ENCODE measurements around the gene BPIFB1.

The BPIFB1 gene

GRCh38 chr20:33281550-33282146, 1.4 kb upstream of the BPIFB1 start:
- Histone ChIP-seq H3K4me3 (ENCODE audit: low read length) (no peak overlapping the region), H3K79me2 (ENCODE audit: low read length) (no peaks in the 10 kb centered on the region), H3K27me3 (ENCODE audit: low read depth, low read length) (peaks cover 41% of the 10 kb centered on the region), H3K27ac (ENCODE audit: low read length) (no peak overlapping the region), H3K4me2 (ENCODE audit: low read length) (no peak overlapping the region), H3K4me1 (ENCODE audit: low read length) (no peaks in the 10 kb centered on the region), H3K9me3 (ENCODE audit: insufficient read depth, low read length) (no peaks in the 10 kb centered on the region), H2AFZ (ENCODE audit: low read depth, low read length) (no peak overlapping the region), H4K20me1 (ENCODE audit: insufficient read depth, low read length) (no peaks in the 10 kb centered on the region), H3K9ac (ENCODE audit: low read length) (no peak overlapping the region), H3K36me3 (replicated peaks; ENCODE audit: low read depth, low read length) (no peaks in the 10 kb centered on the region)
- no peak for TF ChIP-seq EZH2phosphoT487 (IDR thresholded peaks at IDR 0.05; ENCODE audit: low read depth)

- H3K4me3 ChIP-seq (ENCODE audit: low read length): no peak overlapping the region
- H3K4me1 ChIP-seq (ENCODE audit: low read length): no peaks in the 10 kb centered on the region
- H3K79me2 ChIP-seq (ENCODE audit: low read length): no peaks in the 10 kb centered on the region
- H4K20me1 ChIP-seq (ENCODE audit: insufficient read depth, low read length): no peaks in the 10 kb centered on the region
- peaks cover 48% of the 10 kb centered on the region for H3K27me3 ChIP-seq (ENCODE audit: low read depth, low read length)
- no peak overlapping the region for H3K27ac ChIP-seq (ENCODE audit: low read length)
- no peak overlapping the region for H3K4me2 ChIP-seq (ENCODE audit: low read length)
- no peak overlapping the region for H2AFZ ChIP-seq (ENCODE audit: low read depth, low read length)
- H3K36me3 ChIP-seq (replicated peaks; ENCODE audit: low read depth, low read length): no peaks in the 10 kb centered on the region
- no peaks in the 10 kb centered on the region for H3K9me3 ChIP-seq (ENCODE audit: insufficient read depth, low read length)
- TF ChIP-seq CTCF (IDR thresholded peaks at IDR 0.05; ENCODE audit: low read depth, low read length): no peak
- TF ChIP-seq EZH2phosphoT487 (IDR thresholded peaks at IDR 0.05; ENCODE audit: low read depth): no peak
- H3K9ac ChIP-seq (ENCODE audit: low read length): no peak overlapping the region
Observed at GRCh38 chr20:33282196-33282934, 649 bp upstream of the BPIFB1 start.

- no peak overlapping the region for H3K4me3 ChIP-seq (ENCODE audit: low read length)
- H3K4me2 ChIP-seq (ENCODE audit: low read length): no peak overlapping the region
- H3K4me1 ChIP-seq (ENCODE audit: low read length): no peaks in the 10 kb centered on the region
- H3K27ac ChIP-seq (ENCODE audit: low read length): no peak overlapping the region
- H4K20me1 ChIP-seq (ENCODE audit: insufficient read depth, low read length): no peaks in the 10 kb centered on the region
- H3K79me2 ChIP-seq (ENCODE audit: low read length): no peaks in the 10 kb centered on the region
- H3K9me3 ChIP-seq (ENCODE audit: insufficient read depth, low read length): no peaks in the 10 kb centered on the region
- H3K9ac ChIP-seq (ENCODE audit: low read length): no peak overlapping the region
- H3K27me3 ChIP-seq (ENCODE audit: low read depth, low read length): peaks cover 45% of the 10 kb centered on the region
- TF ChIP-seq EZH2phosphoT487 (IDR thresholded peaks at IDR 0.05; ENCODE audit: low read depth): no peak
- no peak for TF ChIP-seq CTCF (IDR thresholded peaks at IDR 0.05; ENCODE audit: low read depth, low read length)
- H3K36me3 ChIP-seq (replicated peaks; ENCODE audit: low read depth, low read length): no peaks in the 10 kb centered on the region
- H2AFZ ChIP-seq (ENCODE audit: low read depth, low read length): no peak overlapping the region
Observed at GRCh38 chr20:33284284-33284683, 1.3 kb downstream of the BPIFB1 start.

GRCh38 chr20:33284937-33285336, 1.9 kb downstream of the BPIFB1 start:
- no peak overlapping the region for H3K27ac ChIP-seq (ENCODE audit: low read length)
- TF ChIP-seq EZH2phosphoT487 (IDR thresholded peaks at IDR 0.05; ENCODE audit: low read depth): no peak
- no peak for TF ChIP-seq CTCF (IDR thresholded peaks at IDR 0.05; ENCODE audit: low read depth, low read length)

More at GRCh38 chr20:33284937-33285336, 1.9 kb downstream of the BPIFB1 start:
- no peaks in the 10 kb centered on the region for H3K4me1 ChIP-seq (ENCODE audit: low read length)
- H3K36me3 ChIP-seq (replicated peaks; ENCODE audit: low read depth, low read length): no peaks in the 10 kb centered on the region
- no peaks in the 10 kb centered on the region for H3K9me3 ChIP-seq (ENCODE audit: insufficient read depth, low read length)
- no peaks in the 10 kb centered on the region for H4K20me1 ChIP-seq (ENCODE audit: insufficient read depth, low read length)
- H3K4me2 ChIP-seq (ENCODE audit: low read length): no peak overlapping the region
- H3K4me3 ChIP-seq (ENCODE audit: low read length): no peak overlapping the region
- no peak overlapping the region for H2AFZ ChIP-seq (ENCODE audit: low read depth, low read length)
- H3K27me3 ChIP-seq (ENCODE audit: low read depth, low read length): peaks cover 45% of the 10 kb centered on the region
- no peak overlapping the region for H3K9ac ChIP-seq (ENCODE audit: low read length)
- H3K79me2 ChIP-seq (ENCODE audit: low read length): no peaks in the 10 kb centered on the region

Measured in OCI-LY3 (cell line).